Neural cell (in vitro differentiated cells): ENCODE measurements around the gene KCND2. TPM values are rescaled to one million over a fixed set of nuclear protein-coding genes. Genes with fewer than 3 reads are reported as not detected.

Experiments used
- H2AFZ ChIP-seq: fragments of 200-600, 300-800 bp; sonication (generic), shearing (Covaris generic); 2 replicates; pipeline ENCODE4 v1.6.0; 2014; ENCODE audit warnings: low read depth, mild to moderate bottlenecking, antibody characterized with exemption, low read length, moderate library complexity
- H3F3A ChIP-seq: fragments of 200-600 bp; shearing (Covaris generic); 2 replicates; pipeline ENCODE4 v1.6.1; 2016; ENCODE audit warnings: mild to moderate bottlenecking, moderate library complexity, mixed read lengths, antibody characterized with exemption, low read length; ENCODE audit not compliant: insufficient read depth, poor library complexity, severe bottlenecking
- H3K27ac ChIP-seq: fragments of 200-600, 300-800 bp; sonication (generic), shearing (Covaris generic); 2 replicates; pipeline ENCODE4 v1.5.1; 2014; ENCODE audit warnings: mild to moderate bottlenecking, low read length, moderate library complexity
- H3K27me3 ChIP-seq: fragments of 300-800, 200-600 bp; sonication (generic), shearing (Covaris generic); 2 replicates; pipeline ENCODE4 v1.6.0; 2014; ENCODE audit warnings: mild to moderate bottlenecking, low read depth, low read length, moderate library complexity; ENCODE audit not compliant: insufficient read depth
- H3K36me3 ChIP-seq: fragments of 300-800, 200-600 bp; sonication (generic), shearing (Covaris generic); 2 replicates; pipeline ENCODE4 v1.5.1; 2014; ENCODE audit warnings: mild to moderate bottlenecking, antibody characterized with exemption, low read length, moderate library complexity; ENCODE audit not compliant: insufficient read depth
- H3K4me2 ChIP-seq: fragments of 300-800, 200-600 bp; sonication (generic), shearing (Covaris generic); 2 replicates; pipeline ENCODE4 v1.6.0; 2014; ENCODE audit warnings: mild to moderate bottlenecking, low read length
- H3K4me3 ChIP-seq: fragments of 300-800, 200-600 bp; sonication (generic), shearing (Covaris generic); 2 replicates; pipeline ENCODE4 v1.5.1; 2014; ENCODE audit warnings: mild to moderate bottlenecking, low read length, moderate library complexity
- H3K79me2 ChIP-seq: fragments of 200-600 bp; shearing (Covaris generic); replicated peaks from 2 replicates; pipeline ENCODE4 v1.6.0; 2014; ENCODE audit warnings: mild to moderate bottlenecking, low read length, moderate library complexity; ENCODE audit not compliant: insufficient read depth
- H3K9ac ChIP-seq: fragments of 300-800, 200-600 bp; sonication (generic), shearing (Covaris generic); 2 replicates; pipeline ENCODE4 v1.6.1; 2016; ENCODE audit warnings: mild to moderate bottlenecking, low read length, mixed read lengths
- H3K9me2 ChIP-seq: fragments of 200-600 bp; shearing (Covaris generic); 2 replicates; pipeline ENCODE4 v1.6.1; 2016; ENCODE audit warnings: mild to moderate bottlenecking, low read length, mixed read lengths; ENCODE audit not compliant: insufficient read depth
- H3K9me3 ChIP-seq: fragments of 200-600, 300-800 bp; sonication (generic), shearing (Covaris generic); 2 replicates; pipeline ENCODE4 v1.6.1; 2016; ENCODE audit warnings: mild to moderate bottlenecking, mixed run types, low read length, moderate library complexity, mixed read lengths
- H4K20me1 ChIP-seq: fragments of 200-600 bp; shearing (Covaris generic); 2 replicates; pipeline ENCODE4 v1.6.1; 2016; ENCODE audit warnings: mild to moderate bottlenecking, mixed run types; ENCODE audit not compliant: insufficient read depth
- CTCF ChIP-seq: fragments of 450-650 bp; IDR thresholded peaks from 2 replicates; pipeline ENCODE4 v1.5.1; 2014; ENCODE audit warnings: antibody characterized with exemption, mild to moderate bottlenecking, moderate library complexity; ENCODE audit not compliant: poor library complexity, severe bottlenecking
- EP300 ChIP-seq: fragments of 450-650 bp; conservative IDR thresholded peaks from 2 replicates; pipeline ENCODE4 v1.6.1; 2014; ENCODE audit warnings: antibody characterized with exemption, mild to moderate bottlenecking, moderate library complexity; ENCODE audit not compliant: poor library complexity, severe bottlenecking
- EZH2 ChIP-seq: fragments of 200-600, 300-800 bp; shearing (Covaris generic), sonication (generic); IDR thresholded peaks from 2 replicates; pipeline ENCODE4 v1.6.1; 2014; ENCODE audit warnings: antibody characterized with exemption, low read length, borderline replicate concordance, mild to moderate bottlenecking; ENCODE audit not compliant: insufficient read depth, poor library complexity, severe bottlenecking
- MXI1 ChIP-seq: fragments of 450-650 bp; conservative IDR thresholded peaks from 2 replicates; pipeline ENCODE4 v1.6.1; 2014; ENCODE audit warnings: antibody characterized with exemption, mild to moderate bottlenecking; ENCODE audit not compliant: poor library complexity, severe bottlenecking
- POLR2AphosphoS5 ChIP-seq: IDR thresholded peaks from 2 replicates; pipeline ENCODE4 v1.6.1; 2012
- RAD21 ChIP-seq: fragments of 450-650 bp; conservative IDR thresholded peaks from 2 replicates; pipeline ENCODE4 v1.6.1; 2014; ENCODE audit warnings: antibody characterized with exemption, mild to moderate bottlenecking, moderate library complexity
- REST ChIP-seq: IDR thresholded peaks from 2 replicates; pipeline ENCODE4 v1.6.1; 2012; ENCODE audit warnings: borderline replicate concordance
- SMC3 ChIP-seq: fragments of 450-650 bp; conservative IDR thresholded peaks from 2 replicates; pipeline ENCODE4 v1.6.1; 2014; ENCODE audit warnings: antibody characterized with exemption, mild to moderate bottlenecking, moderate library complexity; ENCODE audit not compliant: poor library complexity
- TAF1 ChIP-seq: IDR thresholded peaks from 2 replicates; pipeline ENCODE4 v1.6.1; 2012; ENCODE audit warnings: low read depth
- polyA plus RNA-seq: library from polyadenylated mRNA; depleted of rRNA; stranded (reverse); fragments of >200 nt; gene quantifications from 2 replicates; pipeline ENCODE4 v1.2.3, GENCODE V29; 2014

Gene KCND2
- polyA plus RNA-seq, 1 donor from 2014 or later, result 11.0 TPM

GRCh38 chr7:120405652-120406051, 132.7 kb downstream of the KCND2 start:
- Histone ChIP-seq H3K9me3 (no peaks in the 10 kb centered on the region), H3F3A (no peaks in the 10 kb centered on the region), H3K27me3 (no peaks in the 10 kb centered on the region), H3K4me2 (no peak overlapping the region), H3K27ac (no peak overlapping the region), H2AFZ (no peak overlapping the region), H3K79me2 (no peaks in the 10 kb centered on the region), H3K4me3 (no peak overlapping the region), H3K36me3 (no peaks in the 10 kb centered on the region), H4K20me1 (no peaks in the 10 kb centered on the region), H3K9me2 (no peaks in the 10 kb centered on the region), H3K9ac (no peak overlapping the region)
- TF ChIP-seq TAF1 (no peak), REST (no peak), EP300 (no peak), MXI1 (no peak), CTCF (no peak), EZH2 (no peak)

GRCh38 chr7:120407010-120407409, 134.0 kb downstream of the KCND2 start:
- no peaks in the 10 kb centered on the region for H3K36me3 ChIP-seq
- H3K27ac ChIP-seq, result no peak overlapping the region
- H3K9me2 ChIP-seq, result no peaks in the 10 kb centered on the region
- H3K9me3 ChIP-seq, result no peaks in the 10 kb centered on the region
- H3F3A ChIP-seq, result no peaks in the 10 kb centered on the region
- no peak overlapping the region for H3K4me2 ChIP-seq
- H2AFZ ChIP-seq, result no peak overlapping the region
- no peak overlapping the region for H3K9ac ChIP-seq
- H3K79me2 ChIP-seq, result no peaks in the 10 kb centered on the region
- TF ChIP-seq POLR2AphosphoS5 (no peak), CTCF (no peak), SMC3 (no peak), EZH2 (no peak), EP300 (no peak), REST (no peak), TAF1 (no peak), RAD21 (no peak), MXI1 (no peak)
- no peaks in the 10 kb centered on the region for H3K27me3 ChIP-seq
- no peak overlapping the region for H3K4me3 ChIP-seq
- no peaks in the 10 kb centered on the region for H4K20me1 ChIP-seq
